Osteocyte (in vitro differentiated cells): ENCODE measurements around the gene TBCC. TPM values are rescaled to one million over a fixed set of nuclear protein-coding genes. Genes with fewer than 3 reads are reported as not detected.

ENCODE experiments used
- DNase-seq: peaks from one replicate; pipeline ENCODE4 v3.0.0; 2021; ENCODE audit warnings: mixed read lengths; ENCODE audit not compliant: unreplicated experiment; ENCODE audit errors: extremely low spot score
- H3K27ac Mint-ChIP-seq: one replicate; pipeline ENCODE4 v1.8.0; 2021; ENCODE audit warnings: mild to moderate bottlenecking, mixed read lengths; ENCODE audit not compliant: unreplicated experiment
- H3K27me3 Mint-ChIP-seq: one replicate; pipeline ENCODE4 v1.8.0; 2021; ENCODE audit warnings: mixed read lengths; ENCODE audit not compliant: unreplicated experiment
- H3K36me3 Mint-ChIP-seq: one replicate; pipeline ENCODE4 v1.8.0; 2021; ENCODE audit warnings: mixed read lengths; ENCODE audit not compliant: unreplicated experiment
- H3K4me1 Mint-ChIP-seq: one replicate; pipeline ENCODE4 v1.8.0; 2021; ENCODE audit warnings: mixed read lengths; ENCODE audit not compliant: unreplicated experiment
- H3K4me3 Mint-ChIP-seq: one replicate; pipeline ENCODE4 v1.8.0; 2021; ENCODE audit warnings: mild to moderate bottlenecking, moderate library complexity, mixed read lengths; ENCODE audit not compliant: unreplicated experiment
- H3K9me3 Mint-ChIP-seq: one replicate; pipeline ENCODE4 v1.8.0; 2021; ENCODE audit warnings: mixed read lengths; ENCODE audit not compliant: unreplicated experiment
- CTCF ChIP-seq: fragments of 200-600 bp; sonication (generic); IDR thresholded peaks from 2 replicates; pipeline ENCODE4 v1.5.0; 2021; ENCODE audit warnings: antibody characterized with exemption, mild to moderate bottlenecking, moderate library complexity
- total RNA-seq: library from RNA; stranded (reverse); gene quantifications from 2 replicates; pipeline ENCODE4 v1.2.1, GENCODE V29; 2021

Gene TBCC
- total RNA-seq, 1 donor from 2014 or later, result 23.8 TPM

GRCh38 chr6:42769836-42770235 lies 23.9 kb upstream of the TBCC start:
- Mint-ChIP-seq H3K4me3 (no peak overlapping the region), H3K9me3 (no peaks in the 10 kb centered on the region), H3K27me3 (no peaks in the 10 kb centered on the region), H3K4me1 (peaks cover 12% of the 10 kb centered on the region), H3K36me3 (no peaks in the 10 kb centered on the region), H3K27ac (no peak overlapping the region)
- no peak for DNase-seq
- TF ChIP-seq CTCF, result no peak

GRCh38 chr6:42769051-42769450 lies 23.1 kb upstream of the TBCC start:
- Mint-ChIP-seq H3K27me3 (no peaks in the 10 kb centered on the region), H3K4me3 (no peak overlapping the region), H3K36me3 (no peaks in the 10 kb centered on the region), H3K9me3 (no peaks in the 10 kb centered on the region), H3K27ac (no peak overlapping the region), H3K4me1 (peaks cover 10% of the 10 kb centered on the region)
- no peak for DNase-seq
- no peak for TF ChIP-seq CTCF

GRCh38 chr6:42766163-42766670 lies 20.3 kb upstream of the TBCC start:
- no peaks in the 10 kb centered on the region for H3K27me3 Mint-ChIP-seq
- no peak for DNase-seq
- no peak overlapping the region for H3K4me3 Mint-ChIP-seq

GRCh38 chr6:42764911-42765648 lies 19.2 kb upstream of the TBCC start:
- H3K9me3 Mint-ChIP-seq, result no peaks in the 10 kb centered on the region
- no peak for TF ChIP-seq CTCF
- no peak overlapping the region for H3K27ac Mint-ChIP-seq
- DNase-seq, result no peak
- H3K4me3 Mint-ChIP-seq, result no peak overlapping the region
- H3K36me3 Mint-ChIP-seq, result peaks cover 4% of the 10 kb centered on the region
- no peaks in the 10 kb centered on the region for H3K27me3 Mint-ChIP-seq
- peaks cover 7% of the 10 kb centered on the region for H3K4me1 Mint-ChIP-seq

More at GRCh38 chr6:42766163-42766670, 20.3 kb upstream of the TBCC start:
- peaks cover 7% of the 10 kb centered on the region for H3K4me1 Mint-ChIP-seq
- H3K27ac Mint-ChIP-seq, result peak overlapping the region; percentile 8
- H3K36me3 Mint-ChIP-seq, result peaks cover 4% of the 10 kb centered on the region
- no peak for TF ChIP-seq CTCF
- H3K9me3 Mint-ChIP-seq, result no peaks in the 10 kb centered on the region

GRCh38 chr6:42762950-42763349 lies 17.0 kb upstream of the TBCC start:
- peaks cover 13% of the 10 kb centered on the region for H3K36me3 Mint-ChIP-seq
- peaks cover 7% of the 10 kb centered on the region for H3K4me1 Mint-ChIP-seq
- no peaks in the 10 kb centered on the region for H3K9me3 Mint-ChIP-seq
- H3K4me3 Mint-ChIP-seq, result no peak overlapping the region
- TF ChIP-seq CTCF, result no peak
- no peaks in the 10 kb centered on the region for H3K27me3 Mint-ChIP-seq
- no peak for DNase-seq
- H3K27ac Mint-ChIP-seq, result no peak overlapping the region
